Measurements from ENCODE around the gene CAMK2A.

CAMK2A gene

DNA sequence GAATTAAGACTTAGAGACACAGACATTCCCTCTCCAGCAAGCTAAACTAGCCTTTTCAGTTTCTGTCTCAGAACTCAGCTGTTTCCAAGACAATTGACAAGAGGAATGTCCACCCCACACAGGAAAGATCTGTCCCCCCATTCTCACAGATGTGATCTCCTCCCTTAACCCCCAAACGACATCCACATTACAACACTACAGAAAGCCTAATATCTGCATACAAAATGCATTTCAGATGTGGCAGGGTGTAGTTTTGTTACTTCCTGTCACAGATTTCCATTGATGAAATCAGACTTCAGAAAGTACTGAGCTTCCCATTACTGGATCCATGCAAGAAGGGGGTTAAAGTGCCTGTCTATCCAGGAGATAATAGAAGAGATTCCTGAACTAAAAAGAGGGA, 16.0 kb upstream of the CAMK2A start:
- TF ChIP-seq, protein P1, sequence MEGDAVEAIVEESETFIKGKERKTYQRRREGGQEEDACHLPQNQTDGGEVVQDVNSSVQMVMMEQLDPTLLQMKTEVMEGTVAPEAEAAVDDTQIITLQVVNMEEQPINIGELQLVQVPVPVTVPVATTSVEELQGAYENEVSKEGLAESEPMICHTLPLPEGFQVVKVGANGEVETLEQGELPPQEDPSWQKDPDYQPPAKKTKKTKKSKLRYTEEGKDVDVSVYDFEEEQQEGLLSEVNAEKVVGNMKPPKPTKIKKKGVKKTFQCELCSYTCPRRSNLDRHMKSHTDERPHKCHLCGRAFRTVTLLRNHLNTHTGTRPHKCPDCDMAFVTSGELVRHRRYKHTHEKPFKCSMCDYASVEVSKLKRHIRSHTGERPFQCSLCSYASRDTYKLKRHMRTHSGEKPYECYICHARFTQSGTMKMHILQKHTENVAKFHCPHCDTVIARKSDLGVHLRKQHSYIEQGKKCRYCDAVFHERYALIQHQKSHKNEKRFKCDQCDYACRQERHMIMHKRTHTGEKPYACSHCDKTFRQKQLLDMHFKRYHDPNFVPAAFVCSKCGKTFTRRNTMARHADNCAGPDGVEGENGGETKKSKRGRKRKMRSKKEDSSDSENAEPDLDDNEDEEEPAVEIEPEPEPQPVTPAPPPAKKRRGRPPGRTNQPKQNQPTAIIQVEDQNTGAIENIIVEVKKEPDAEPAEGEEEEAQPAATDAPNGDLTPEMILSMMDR (IDR thresholded peaks at IDR 0.05; ENCODE audit: borderline replicate concordance, insufficient read depth, low read depth, low read length) = no peak

DNA sequence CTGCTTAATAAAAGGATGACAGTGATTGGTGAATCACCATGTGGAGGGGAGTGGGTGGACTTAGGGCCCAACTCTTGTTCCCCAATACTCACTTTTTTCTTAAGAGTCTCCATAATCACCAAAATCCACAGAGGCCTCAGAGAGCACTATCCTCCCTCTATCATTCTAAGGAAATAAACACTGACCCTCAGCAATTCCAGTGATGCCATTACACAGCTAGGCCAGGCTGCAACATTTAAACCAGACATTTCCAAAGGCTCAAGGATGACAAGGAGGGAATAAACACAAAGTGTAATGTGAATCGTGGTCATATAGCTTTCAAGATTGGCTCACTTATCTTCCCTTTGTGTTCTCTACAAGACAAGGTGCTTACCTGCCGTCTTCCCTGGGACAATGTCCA, 15.5 kb upstream of the CAMK2A start:
- TF ChIP-seq, protein P1 (IDR thresholded peaks at IDR 0.05; ENCODE audit: borderline replicate concordance, insufficient read depth, low read depth, low read length) = no peak
- no peak overlapping the region for H3K4me3 ChIP-seq (ENCODE audit: low read depth, low read length)

More for the DNA sequence above, 16.0 kb upstream of the CAMK2A start:
- no peak overlapping the region for H3K4me3 ChIP-seq (ENCODE audit: low read depth, low read length)

DNA sequence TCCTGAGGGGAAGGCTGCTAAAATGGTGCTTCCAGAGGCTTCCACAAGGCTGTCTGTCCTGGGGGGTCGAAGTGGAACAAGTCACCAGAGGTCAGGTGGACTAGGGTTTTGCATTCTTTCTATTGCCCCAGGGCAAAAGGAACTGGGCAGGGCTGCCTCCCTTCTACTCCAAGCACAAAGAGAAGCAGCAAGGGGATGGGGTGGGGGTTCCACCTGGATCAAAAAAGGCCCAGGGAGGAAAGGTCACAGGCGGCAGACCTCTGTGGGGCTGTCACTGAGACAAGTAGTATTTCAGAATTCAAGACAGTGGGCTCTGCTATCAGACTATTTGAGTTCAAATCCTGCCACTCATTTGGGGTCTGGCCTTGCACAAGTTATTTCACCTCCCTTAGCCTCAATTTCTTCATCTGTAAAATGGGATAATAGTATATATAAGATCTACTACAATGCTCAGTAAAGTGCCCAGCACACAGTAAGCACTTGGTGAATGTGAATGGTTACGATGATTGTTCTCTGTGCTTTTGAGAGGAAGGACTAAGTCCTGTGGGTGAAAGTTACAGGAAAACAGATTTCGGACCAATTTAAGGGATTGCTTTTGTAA, 15.0 kb upstream of the CAMK2A start:
- TF ChIP-seq, protein P1 (IDR thresholded peaks at IDR 0.05; ENCODE audit: borderline replicate concordance, insufficient read depth, low read depth, low read length) = no peak

DNA sequence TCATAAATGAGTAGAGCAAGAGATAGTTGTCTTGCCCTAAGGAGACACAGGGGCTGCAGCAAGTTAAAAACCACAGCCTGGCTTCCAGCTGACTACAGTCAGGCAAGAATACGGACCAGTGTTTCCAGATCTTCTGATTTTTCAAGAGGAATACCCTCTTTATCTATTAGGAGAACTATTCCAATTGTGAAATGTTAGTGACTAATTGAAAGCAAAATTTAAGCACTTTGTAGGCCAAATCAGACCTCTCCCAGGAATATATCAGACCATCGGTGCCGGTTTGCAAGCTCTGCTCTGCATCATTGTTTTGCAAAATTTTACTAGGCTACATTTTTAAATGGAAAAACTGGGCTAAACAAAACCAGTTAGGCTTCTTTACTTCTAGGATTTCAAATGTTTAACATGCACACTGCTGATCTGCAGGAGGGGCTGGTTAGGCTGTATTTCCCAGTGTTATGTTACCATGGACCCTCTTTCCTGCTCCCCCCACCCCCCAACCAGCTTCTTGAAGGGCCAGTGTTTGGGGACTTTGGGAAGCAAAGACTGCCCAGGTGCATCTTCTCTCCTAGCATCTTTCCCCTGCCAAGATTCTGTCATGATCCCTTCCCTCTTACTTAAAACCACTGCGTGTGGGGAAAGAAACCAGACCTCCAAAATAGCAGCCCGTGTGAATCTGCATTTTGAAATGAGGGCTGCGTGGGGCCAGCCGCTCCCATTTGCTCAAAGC, 14.2 kb upstream of the CAMK2A start:
- H3K4me3 ChIP-seq (ENCODE audit: low read depth, low read length) = no peak overlapping the region
- TF ChIP-seq, protein P1 (IDR thresholded peaks at IDR 0.05; ENCODE audit: borderline replicate concordance, insufficient read depth, low read depth, low read length) = no peak

More for the DNA sequence above, 15.0 kb upstream of the CAMK2A start:
- no peak overlapping the region for H3K4me3 ChIP-seq (ENCODE audit: low read depth, low read length)

DNA sequence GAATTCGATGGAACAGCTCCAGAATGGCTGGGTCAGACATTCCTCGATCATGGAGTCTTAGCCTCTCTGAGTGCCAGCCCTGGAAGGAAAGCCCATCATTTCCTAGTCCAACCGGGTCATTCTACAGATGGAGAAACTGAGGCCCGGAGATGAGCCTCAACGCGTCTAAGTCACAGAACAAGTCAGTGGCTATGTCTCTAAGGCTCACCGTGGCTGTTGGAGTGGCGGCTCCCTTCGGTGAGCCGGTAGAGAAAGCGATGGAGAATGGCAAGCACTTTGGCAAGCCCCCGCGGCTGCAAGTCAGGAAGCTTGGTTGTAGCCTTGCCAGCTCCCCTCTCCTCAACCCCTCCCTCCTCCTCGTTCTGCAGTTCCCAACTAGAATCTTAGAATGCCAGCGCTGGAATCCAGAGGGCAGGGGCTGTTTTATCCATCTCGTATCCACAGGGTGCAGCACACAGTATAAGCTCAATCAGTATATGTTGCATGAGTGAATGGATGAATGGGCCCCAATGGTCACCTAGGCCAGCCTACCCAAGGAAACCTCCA, 13.6 kb upstream of the CAMK2A start:
- H3K4me3 ChIP-seq (ENCODE audit: low read depth, low read length) = no peak overlapping the region
- TF ChIP-seq, protein P1 (IDR thresholded peaks at IDR 0.05; ENCODE audit: borderline replicate concordance, insufficient read depth, low read depth, low read length) = no peak

DNA sequence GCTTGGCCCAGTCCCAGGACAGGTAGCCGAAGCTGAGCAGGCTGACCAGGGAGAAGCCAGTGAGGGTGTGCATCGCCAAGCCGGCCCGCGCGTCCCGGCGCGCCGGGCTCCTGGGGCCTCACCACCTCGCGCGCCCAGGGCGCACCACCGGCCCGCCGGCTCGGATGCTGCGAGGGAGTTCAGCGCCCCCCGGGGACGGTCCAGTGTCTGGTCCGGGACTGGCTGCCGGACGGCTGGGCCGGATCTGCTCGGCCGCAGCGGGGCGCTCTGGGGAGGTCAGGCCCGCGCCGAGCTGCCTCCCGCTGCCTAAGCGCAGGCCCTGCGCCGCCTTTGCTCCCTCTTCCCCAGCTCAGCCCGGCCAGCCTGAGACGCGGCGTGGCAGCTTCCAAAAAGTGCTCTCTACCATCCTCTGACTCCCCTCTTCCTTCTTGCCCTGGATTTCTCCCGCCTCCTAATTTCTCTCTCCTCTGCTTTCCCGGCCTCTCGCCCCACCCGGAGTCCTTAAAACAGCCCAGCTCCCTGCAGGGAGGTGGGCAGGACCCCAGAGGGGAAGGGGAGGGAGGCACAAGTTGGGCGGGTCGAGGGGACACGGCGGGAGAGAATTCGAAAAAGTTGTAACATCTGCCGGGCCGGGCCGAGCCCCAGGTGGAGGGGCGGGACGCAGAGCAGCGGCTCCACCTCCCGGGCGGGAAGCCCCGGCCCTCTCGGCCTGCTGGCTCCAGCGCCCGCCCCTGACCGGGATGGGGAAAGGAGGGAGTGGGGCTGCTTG, 12.9 kb upstream of the CAMK2A start, which contains the start of gene ARSI:
Gene ARSI (minus strand): TSS at position 605 of the 769 bp plus-strand sequence. CDS start 532 bp downstream, at position 73.
- TF ChIP-seq, protein P1 (IDR thresholded peaks at IDR 0.05; ENCODE audit: borderline replicate concordance, insufficient read depth, low read depth, low read length) = no peak
- H3K4me3 ChIP-seq (ENCODE audit: low read depth, low read length) = no peak within 1 kb of the TSS

Data from GM12875 (cell line).